ENCODE data around the gene MADD.

DNA sequence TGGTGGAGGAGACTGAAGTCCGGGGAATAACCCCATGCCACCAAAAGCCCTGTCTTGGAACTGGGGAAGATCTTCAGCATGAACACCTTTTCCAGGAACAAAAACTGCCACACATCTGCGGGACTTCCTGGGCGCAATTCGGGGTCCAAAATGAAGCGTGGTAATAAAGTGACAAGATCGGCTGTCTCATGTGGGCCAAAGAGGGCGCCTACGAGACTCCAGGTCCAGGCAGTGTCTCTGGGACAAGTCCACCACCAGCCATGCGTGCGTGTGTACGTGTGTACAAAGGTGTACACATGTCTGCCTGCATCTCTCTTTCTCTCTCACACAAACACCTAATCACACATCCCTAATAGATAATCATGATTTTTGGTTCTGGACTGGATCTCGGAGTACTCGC is 91.5 kb downstream of the MADD start:
- TF ChIP-seq POLR2AphosphoS5 (IDR thresholded peaks at IDR 0.05; ENCODE audit: insufficient read depth, low read depth, low read length) (no peak), POLR2A (IDR thresholded peaks at IDR 0.05; ENCODE audit: low read depth, low read length) (no peak)

Measured in endothelial cell of umbilical vein (primary cell).